Measurements from ENCODE around the gene RPL9. TPM values are rescaled to one million over a fixed set of nuclear protein-coding genes. Genes with fewer than 3 reads are reported as not detected.

RPL9 gene
- total RNA-seq, 1 experiment from 2014 or later = 1,657 TPM

DNA sequence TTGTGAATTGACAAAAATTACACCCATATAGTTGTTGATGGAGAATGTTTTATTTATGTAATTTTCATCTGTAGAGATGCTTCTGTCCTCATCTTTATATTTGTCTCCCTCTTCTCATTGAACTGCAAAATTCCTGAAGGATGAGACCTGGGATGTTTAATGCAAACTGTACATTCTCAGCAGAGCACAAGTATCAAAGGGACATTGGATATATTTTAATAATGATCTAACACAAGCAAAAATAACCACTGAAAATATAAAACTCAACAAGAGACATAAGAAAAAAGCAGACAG lies 40.0 kb upstream of the RPL9 start:
- Histone ChIP-seq H3K9ac (ENCODE audit: low read length) (no peak overlapping the region), H3K9me3 (ENCODE audit: control insufficient read depth in 1 of 2, insufficient read depth in 1 of 2, low read depth in 1 of 2, low read length in 2 of 2) (no peaks in the 10 kb centered on the region), H3K27me3 (ENCODE audit: insufficient read depth, low read length) (no peaks in the 10 kb centered on the region), H3K4me1 (ENCODE audit: control insufficient read depth in 1 of 2, insufficient read depth in 2 of 2, low read length in 2 of 2) (no peaks in the 10 kb centered on the region; a peak in 1 of 4 replicates), H3K4me3 (replicated peaks in 1 of 2; ENCODE audit: low read depth in 1 of 2, low read length in 2 of 2) (no peak overlapping the region), H2AFZ (ENCODE audit: low read depth, low read length, poor library complexity, severe bottlenecking) (no peak overlapping the region), H3K9me2 (ENCODE audit: insufficient read depth) (no peaks in the 10 kb centered on the region), H3K79me2 (ENCODE audit: insufficient read depth, low read length) (no peaks in the 10 kb centered on the region), H4K20me1 (ENCODE audit: insufficient read depth) (no peaks in the 10 kb centered on the region), H3K27ac (ENCODE audit: low read depth, low read length) (no peak overlapping the region), H3K36me3 (ENCODE audit: control insufficient read depth in 1 of 2, insufficient read depth in 2 of 2, low read length in 2 of 2) (peaks cover 13 to 25% of the 10 kb centered on the region in 2 experiments; a peak in 3 of 4 replicates), H3K4me2 (ENCODE audit: low read length) (no peak overlapping the region)
- ChIA-PET CTCF (no interaction called here), POLR2A (no interaction called here), RAD21 (ENCODE audit: low non-redundant PET in 1 of 2, low total read pairs in 2 of 2, uncharacterized antibody in 2 of 2, unreplicated experiment in 2 of 2) (no interaction called here)
- no peak for DNase-seq (ENCODE audit: low read depth, low spot score)
- no peak for ATAC-seq
- TF ChIP-seq EGR1 (IDR thresholded peaks at IDR 0.05; ENCODE audit: low read depth) (no peak), SIN3A (IDR thresholded peaks at IDR 0.05; ENCODE audit: low read depth) (no peak), ZNF274 (IDR thresholded peaks at IDR 0.05; ENCODE audit: low read depth, low read length) (no peak), ZFX (IDR thresholded peaks at IDR 0.05) (no peak), SP1 (IDR thresholded peaks at IDR 0.05; ENCODE audit: low read depth) (no peak), FOSL1 (IDR thresholded peaks at IDR 0.05; ENCODE audit: low read depth) (no peak), JUND (IDR thresholded peaks at IDR 0.05) (no peak), CBX3 (IDR thresholded peaks at IDR 0.05; ENCODE audit: low read depth) (no peak), YY1 (IDR thresholded peaks at IDR 0.05; ENCODE audit: extremely low read depth, insufficient replicate concordance, low read depth, low read length) (no peak), CEBPB (IDR thresholded peaks at IDR 0.05; ENCODE audit: low read depth) (no peak), ELF1 (IDR thresholded peaks at IDR 0.05; ENCODE audit: borderline replicate concordance, low read depth) (no peak), POLR2A (IDR thresholded peaks at IDR 0.05; ENCODE audit: borderline replicate concordance, extremely low read depth, insufficient read depth, insufficient read length) (no peak), POLR2AphosphoS5 (IDR thresholded peaks at IDR 0.05; ENCODE audit: low read depth, low read length) (no peak), TCF7L2 (IDR thresholded peaks at IDR 0.05; ENCODE audit: borderline replicate concordance, extremely low read depth, insufficient read depth, insufficient read length) (no peak)
- TF ChIP-seq, protein P1, sequence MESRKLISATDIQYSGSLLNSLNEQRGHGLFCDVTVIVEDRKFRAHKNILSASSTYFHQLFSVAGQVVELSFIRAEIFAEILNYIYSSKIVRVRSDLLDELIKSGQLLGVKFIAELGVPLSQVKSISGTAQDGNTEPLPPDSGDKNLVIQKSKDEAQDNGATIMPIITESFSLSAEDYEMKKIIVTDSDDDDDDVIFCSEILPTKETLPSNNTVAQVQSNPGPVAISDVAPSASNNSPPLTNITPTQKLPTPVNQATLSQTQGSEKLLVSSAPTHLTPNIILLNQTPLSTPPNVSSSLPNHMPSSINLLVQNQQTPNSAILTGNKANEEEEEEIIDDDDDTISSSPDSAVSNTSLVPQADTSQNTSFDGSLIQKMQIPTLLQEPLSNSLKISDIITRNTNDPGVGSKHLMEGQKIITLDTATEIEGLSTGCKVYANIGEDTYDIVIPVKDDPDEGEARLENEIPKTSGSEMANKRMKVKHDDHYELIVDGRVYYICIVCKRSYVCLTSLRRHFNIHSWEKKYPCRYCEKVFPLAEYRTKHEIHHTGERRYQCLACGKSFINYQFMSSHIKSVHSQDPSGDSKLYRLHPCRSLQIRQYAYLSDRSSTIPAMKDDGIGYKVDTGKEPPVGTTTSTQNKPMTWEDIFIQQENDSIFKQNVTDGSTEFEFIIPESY (IDR thresholded peaks at IDR 0.05; ENCODE audit: extremely low read depth, insufficient replicate concordance, low read length) = no peak
- TF ChIP-seq, protein P2, sequence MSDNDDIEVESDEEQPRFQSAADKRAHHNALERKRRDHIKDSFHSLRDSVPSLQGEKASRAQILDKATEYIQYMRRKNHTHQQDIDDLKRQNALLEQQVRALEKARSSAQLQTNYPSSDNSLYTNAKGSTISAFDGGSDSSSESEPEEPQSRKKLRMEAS (IDR thresholded peaks at IDR 0.05) = no peak
- no TSS peak for BruUV-seq (replicated peaks)
- intact Hi-C loops (cut with micrococcal nuclease) = no loop called here

Data from HCT116 (cell line).